ENCODE measurements around the gene ARHGEF9. TPM values are rescaled to one million over a fixed set of nuclear protein-coding genes. Genes with fewer than 3 reads are reported as not detected.

The ARHGEF9 gene
- total and polyA plus RNA-seq, 2 of the 8 experiments (the other 6 are each of a cell fraction or from before 2014, with no cell fraction given) = 28.7 to 31.8 TPM

DNA sequence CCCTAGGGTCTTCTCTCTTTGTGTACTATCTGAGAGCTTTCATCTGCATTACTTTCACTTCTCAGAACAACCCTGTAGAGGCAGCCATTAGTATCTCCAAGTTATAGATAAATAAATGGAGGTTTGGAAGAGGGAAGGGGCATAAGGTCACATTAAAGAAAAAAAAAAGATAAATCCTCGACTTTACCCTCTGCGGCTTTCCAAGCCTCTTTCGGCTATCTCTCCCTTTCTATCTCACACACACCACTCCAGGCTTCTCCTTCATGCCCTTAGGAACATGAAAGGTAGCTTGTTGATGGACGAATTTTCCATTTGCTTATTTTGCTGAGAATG, 660 bp upstream of the ARHGEF9 start (continued):
- TF ChIP-seq, protein P1, sequence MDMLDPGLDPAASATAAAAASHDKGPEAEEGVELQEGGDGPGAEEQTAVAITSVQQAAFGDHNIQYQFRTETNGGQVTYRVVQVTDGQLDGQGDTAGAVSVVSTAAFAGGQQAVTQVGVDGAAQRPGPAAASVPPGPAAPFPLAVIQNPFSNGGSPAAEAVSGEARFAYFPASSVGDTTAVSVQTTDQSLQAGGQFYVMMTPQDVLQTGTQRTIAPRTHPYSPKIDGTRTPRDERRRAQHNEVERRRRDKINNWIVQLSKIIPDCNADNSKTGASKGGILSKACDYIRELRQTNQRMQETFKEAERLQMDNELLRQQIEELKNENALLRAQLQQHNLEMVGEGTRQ (IDR thresholded peaks at IDR 0.05; ENCODE audit: low read length) = no peak
